Natural killer cell (primary cell): ENCODE data around the gene PRLH. TPM values are rescaled to one million over a fixed set of nuclear protein-coding genes. Genes with fewer than 3 reads are reported as not detected.

Experiments
- ATAC-seq, 3 donors: fragments of 150-1000 bp in 2 of 3; fragments of 200-7000 bp in 1 of 3; cut with Tn5 transposase; 1 replicate in 1 of 3; 2 replicates in 2 of 3; pipeline ENCODE4 v1.10.0; 2021; ENCODE audit warnings: mild to moderate bottlenecking in 2 of 3, moderate library complexity in 2 of 3
- DNase-seq, 2 donors: peaks; one replicate each; pipeline versions ENCODE4 v3.0.0 to v3.0.0-alpha.2; 2013 to 2021; ENCODE audit warnings: mixed read lengths in 1 of 2
- H3K27ac ChIP-seq: one replicate; pipeline ENCODE4 v1.5.1; 2013; ENCODE audit warnings: mild to moderate bottlenecking, low read length
- H3K27me3 ChIP-seq: one replicate; pipeline ENCODE4 v1.6.1; 2013; ENCODE audit warnings: low read length; ENCODE audit not compliant: control insufficient read depth, insufficient read depth
- H3K36me3 ChIP-seq: one replicate; pipeline ENCODE4 v1.6.1; 2013; ENCODE audit warnings: low read length; ENCODE audit not compliant: control insufficient read depth, insufficient read depth
- H3K4me1 ChIP-seq: one replicate; pipeline ENCODE4 v1.6.1; 2013; ENCODE audit warnings: low read length; ENCODE audit not compliant: control insufficient read depth, insufficient read depth
- H3K4me3 ChIP-seq: one replicate; pipeline ENCODE4 v1.5.1; 2013; ENCODE audit warnings: low read length
- H3K9me3 ChIP-seq: one replicate; pipeline ENCODE4 v1.6.1; 2013; ENCODE audit warnings: low read length; ENCODE audit not compliant: control insufficient read depth, insufficient read depth
- H3K27ac Mint-ChIP-seq, 2 donors: one replicate each; pipeline ENCODE4 v1.8.0; 2022; ENCODE audit warnings: mild to moderate bottlenecking in 2 of 2, mixed read lengths in 2 of 2, moderate library complexity in 1 of 2
- H3K27me3 Mint-ChIP-seq, 2 donors: one replicate each; pipeline ENCODE4 v1.8.0; 2022; ENCODE audit warnings: low read depth in 2 of 2, mixed read lengths in 2 of 2
- H3K36me3 Mint-ChIP-seq: one replicate; pipeline ENCODE4 v1.8.0; 2022; ENCODE audit warnings: mixed read lengths
- H3K4me1 Mint-ChIP-seq, 2 donors: one replicate each; pipeline ENCODE4 v1.8.0; 2022; ENCODE audit warnings: mixed read lengths in 2 of 2
- H3K4me3 Mint-ChIP-seq: one replicate; pipeline ENCODE4 v1.8.0; 2022; ENCODE audit warnings: mild to moderate bottlenecking, moderate library complexity, mixed read lengths
- H3K9me3 Mint-ChIP-seq, 2 donors: one replicate each; pipeline ENCODE4 v1.8.0; 2022; ENCODE audit warnings: mixed read lengths in 2 of 2
- WGBS: methylation state at CpG from one replicate; pipeline ENCODE4 v1.1.7; 2013; ENCODE audit warnings: missing lambda C conversion rate; ENCODE audit not compliant: insufficient coverage; 5-methylcytosine and 5-hydroxymethylcytosine counted together
- intact Hi-C: fragments of 100-400 bp; cut with micrococcal nuclease; formaldehyde crosslinking; loops from one replicate; pipeline ENCODE4 v1.14.2; 2022
- total RNA-seq, 4 donors: library from RNA; stranded (reverse); fragments of 120-200 nt in 1 of 4; gene quantifications; one replicate each; pipeline versions ENCODE4 v1.2.3 to v1.2.4, GENCODE V29; 2013 to 2022
- TF ChIP-seq, protein P1 (sequence below): fragments of 200-600 bp; IDR thresholded peaks from one replicate; pipeline ENCODE4 v1.8.0; 2022; ENCODE audit warnings: antibody characterized with exemption

The PRLH gene, protein sequence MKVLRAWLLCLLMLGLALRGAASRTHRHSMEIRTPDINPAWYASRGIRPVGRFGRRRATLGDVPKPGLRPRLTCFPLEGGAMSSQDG
- not detected for total RNA-seq
- not detected for total RNA-seq (2013)

GRCh38 chr2:237566401-237567235 is at the start of gene PRLH:
PRLH (plus strand) TSS chr2:237566574; CDS start chr2:237566574, 0 bp downstream.
- intact Hi-C loops = no loop called here
- peaks cover 0 to 8% of the 10 kb centered on the region in 2 donors for H3K27me3 Mint-ChIP-seq
- Histone ChIP-seq H3K27ac (no peak within 1 kb of the TSS), H3K4me1 (peaks cover under 1% of the 10 kb centered on the region), H3K9me3 (no peaks in the 10 kb centered on the region), H3K27me3 (no peaks in the 10 kb centered on the region), H3K36me3 (no peaks in the 10 kb centered on the region), H3K4me3 (no peak within 1 kb of the TSS)
- H3K36me3 Mint-ChIP-seq = no peaks in the 10 kb centered on the region
- H3K9me3 Mint-ChIP-seq = no peaks in the 10 kb centered on the region
- H3K4me3 Mint-ChIP-seq = no peak within 1 kb of the TSS
- TF ChIP-seq, protein P1, sequence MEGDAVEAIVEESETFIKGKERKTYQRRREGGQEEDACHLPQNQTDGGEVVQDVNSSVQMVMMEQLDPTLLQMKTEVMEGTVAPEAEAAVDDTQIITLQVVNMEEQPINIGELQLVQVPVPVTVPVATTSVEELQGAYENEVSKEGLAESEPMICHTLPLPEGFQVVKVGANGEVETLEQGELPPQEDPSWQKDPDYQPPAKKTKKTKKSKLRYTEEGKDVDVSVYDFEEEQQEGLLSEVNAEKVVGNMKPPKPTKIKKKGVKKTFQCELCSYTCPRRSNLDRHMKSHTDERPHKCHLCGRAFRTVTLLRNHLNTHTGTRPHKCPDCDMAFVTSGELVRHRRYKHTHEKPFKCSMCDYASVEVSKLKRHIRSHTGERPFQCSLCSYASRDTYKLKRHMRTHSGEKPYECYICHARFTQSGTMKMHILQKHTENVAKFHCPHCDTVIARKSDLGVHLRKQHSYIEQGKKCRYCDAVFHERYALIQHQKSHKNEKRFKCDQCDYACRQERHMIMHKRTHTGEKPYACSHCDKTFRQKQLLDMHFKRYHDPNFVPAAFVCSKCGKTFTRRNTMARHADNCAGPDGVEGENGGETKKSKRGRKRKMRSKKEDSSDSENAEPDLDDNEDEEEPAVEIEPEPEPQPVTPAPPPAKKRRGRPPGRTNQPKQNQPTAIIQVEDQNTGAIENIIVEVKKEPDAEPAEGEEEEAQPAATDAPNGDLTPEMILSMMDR = no peak
- DNase-seq (no peak), ATAC-seq (no peak)
- WGBS = 82% methylated on average over 32 of the region's 32 CpGs
- H3K4me1 Mint-ChIP-seq = no peaks in the 10 kb centered on the region
- H3K27ac Mint-ChIP-seq = no peak within 1 kb of the TSS

- intact Hi-C loops = no loop called here
- no peaks in the 10 kb centered on the region for H3K27me3 ChIP-seq
- H3K4me1 Mint-ChIP-seq = no peaks in the 10 kb centered on the region
- no peaks in the 10 kb centered on the region for H3K27me3 Mint-ChIP-seq
- no peak overlapping the region for H3K27ac ChIP-seq
- no peak overlapping the region for H3K4me3 ChIP-seq
- ATAC-seq (no peak), DNase-seq (no peak)
- no peaks in the 10 kb centered on the region for H3K4me1 ChIP-seq
- no peaks in the 10 kb centered on the region for H3K36me3 ChIP-seq
- no peak overlapping the region for H3K4me3 Mint-ChIP-seq
- TF ChIP-seq, protein P1 = no peak
- H3K9me3 ChIP-seq = no peaks in the 10 kb centered on the region
- no peaks in the 10 kb centered on the region for H3K9me3 Mint-ChIP-seq
- 88% methylated on average over 4 of the region's 4 CpGs for WGBS
- no peaks in the 10 kb centered on the region for H3K36me3 Mint-ChIP-seq
- H3K27ac Mint-ChIP-seq = no peak overlapping the region
Observed at GRCh38 chr2:237517163-237517562, 49.2 kb upstream of the PRLH start.

DNA sequence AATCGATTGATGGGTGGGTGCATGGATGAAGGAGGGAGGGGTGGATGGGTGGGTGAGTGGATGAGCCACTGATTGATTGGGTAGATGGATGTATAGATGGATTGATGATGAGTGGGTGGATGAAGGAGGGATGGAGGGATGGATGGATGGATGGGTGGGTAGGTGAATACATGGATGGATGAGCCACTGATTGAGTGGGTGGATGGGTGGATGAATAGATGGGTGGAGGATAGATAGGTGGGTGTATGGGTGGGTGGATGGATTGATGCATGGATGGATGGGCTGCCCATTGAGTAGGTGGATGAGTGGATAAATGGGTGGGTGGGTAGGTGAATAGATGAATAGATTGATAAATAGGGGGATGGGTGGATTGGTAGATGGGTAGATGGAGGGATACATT is 48.4 kb upstream of the PRLH start:
- Histone ChIP-seq H3K36me3 (no peaks in the 10 kb centered on the region), H3K27ac (no peak overlapping the region), H3K9me3 (no peaks in the 10 kb centered on the region), H3K27me3 (no peaks in the 10 kb centered on the region), H3K4me1 (no peaks in the 10 kb centered on the region), H3K4me3 (no peak overlapping the region)
- no peak overlapping the region for H3K27ac Mint-ChIP-seq
- no peak for DNase-seq
- H3K27me3 Mint-ChIP-seq = no peaks in the 10 kb centered on the region
- intact Hi-C loops = no loop called here
- TF ChIP-seq, protein P1 = no peak
- H3K36me3 Mint-ChIP-seq = no peaks in the 10 kb centered on the region
- no peaks in the 10 kb centered on the region for H3K4me1 Mint-ChIP-seq
- WGBS = 88% methylated on average over 1 of the region's 1 CpG
- H3K4me3 Mint-ChIP-seq = no peak overlapping the region
- no peaks in the 10 kb centered on the region for H3K9me3 Mint-ChIP-seq
- no peak for ATAC-seq
